HG02970 (cell line): ENCODE results near the gene ETV6.

ENCODE experiments used
- ATAC-seq: cut with Tn5 transposase; IDR thresholded peaks from one replicate; pipeline ENCODE4 v1.9.1; 2021; ENCODE audit warnings: mild to moderate bottlenecking, moderate library complexity, moderate number of reproducible peaks; ENCODE audit not compliant: unreplicated experiment, low FRiP score

Gene ETV6

DNA sequence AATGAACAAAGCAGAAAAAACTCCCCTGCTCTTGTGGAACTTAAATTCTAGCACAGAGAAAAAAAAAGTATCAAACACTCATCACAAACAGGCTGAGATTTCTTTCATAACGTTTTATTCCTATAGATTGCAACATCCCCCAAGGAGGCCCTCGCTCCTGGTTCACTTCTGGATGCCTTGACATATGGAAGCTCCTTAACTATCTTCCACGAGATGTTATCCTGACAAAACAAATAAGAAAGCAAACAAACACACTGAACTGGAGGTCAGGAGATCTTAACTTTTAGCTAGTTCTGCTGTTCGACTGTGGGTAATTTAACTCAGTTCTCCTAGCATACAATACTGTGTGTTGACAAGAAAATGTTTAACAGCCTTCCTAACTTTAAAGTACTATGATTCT, 104.8 kb downstream of the ETV6 start:
- no peak for ATAC-seq

DNA sequence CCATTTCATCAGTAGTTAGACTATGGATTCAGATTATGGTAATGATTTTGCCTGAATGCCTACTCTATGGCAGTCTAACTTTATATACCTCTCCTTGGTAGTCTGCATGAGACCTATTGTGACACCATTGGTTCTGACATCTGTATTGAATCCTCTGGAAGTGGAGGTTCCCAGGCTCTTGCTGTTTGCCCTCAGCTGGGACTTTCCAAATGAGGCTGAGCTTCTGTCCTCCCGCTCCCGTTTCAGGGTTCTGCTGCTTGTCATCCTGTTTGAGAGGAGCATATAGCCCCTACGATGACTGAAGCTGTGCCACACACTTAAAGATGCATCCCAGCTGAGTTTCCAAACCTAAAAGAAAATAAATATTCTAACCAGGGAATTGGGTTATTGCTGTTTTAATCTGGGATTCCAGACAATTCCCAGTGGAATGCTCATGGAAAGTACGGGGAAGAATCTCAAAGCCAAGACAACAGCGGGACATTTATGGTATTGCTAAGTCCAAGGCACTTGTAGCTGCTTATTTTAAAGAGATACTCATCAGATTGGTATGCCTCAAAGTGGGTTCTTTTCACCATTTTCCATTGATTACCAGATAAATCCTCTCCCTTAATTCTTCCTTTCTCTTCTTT, 105.9 kb downstream of the ETV6 start:
- ATAC-seq: no peak

DNA sequence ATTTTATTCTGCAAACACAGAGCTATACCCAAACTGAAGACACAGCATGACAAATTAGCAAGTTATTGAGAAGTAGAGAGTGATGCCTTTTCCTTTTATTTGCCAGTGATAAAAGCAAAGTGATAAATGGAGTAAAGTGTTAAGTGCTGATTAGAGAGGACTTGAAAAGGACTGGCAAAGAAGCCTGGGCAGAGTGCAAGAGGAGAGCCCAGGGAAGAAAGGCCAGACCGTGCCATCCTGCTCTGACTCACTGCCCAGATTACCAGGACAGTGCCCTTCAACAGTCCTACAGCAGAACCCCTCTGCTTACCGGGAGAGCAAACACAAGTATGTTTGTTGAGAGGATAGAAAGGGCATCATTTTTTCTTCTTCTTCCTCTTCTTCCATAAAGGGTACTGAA, 106.5 kb downstream of the ETV6 start:
- no peak for ATAC-seq

GRCh38 chr12:11756523-11756922, 107.0 kb downstream of the ETV6 start:
- ATAC-seq: no peak

DNA sequence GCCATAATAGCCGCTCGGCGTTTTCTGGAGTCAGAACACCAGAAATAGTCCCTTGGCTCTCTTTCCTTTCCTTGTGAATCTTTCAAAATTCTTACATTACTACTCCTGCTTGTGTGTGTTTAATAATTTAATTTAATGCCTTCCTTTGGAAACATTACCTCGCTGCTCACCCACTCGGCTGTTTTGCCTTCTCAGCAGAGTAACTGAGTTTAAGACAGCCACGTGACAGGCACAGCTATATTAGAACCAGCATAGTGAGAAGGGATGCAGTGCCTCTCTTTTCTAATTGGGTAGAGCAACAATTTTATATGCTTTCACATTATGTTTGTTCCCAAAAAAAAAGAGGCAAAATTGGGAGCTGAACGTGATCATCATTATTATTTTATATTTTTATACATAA, 107.6 kb downstream of the ETV6 start:
- no peak for ATAC-seq

- ATAC-seq: no peak
Observed at GRCh38 chr12:11757531-11757930, 108.1 kb downstream of the ETV6 start.

DNA sequence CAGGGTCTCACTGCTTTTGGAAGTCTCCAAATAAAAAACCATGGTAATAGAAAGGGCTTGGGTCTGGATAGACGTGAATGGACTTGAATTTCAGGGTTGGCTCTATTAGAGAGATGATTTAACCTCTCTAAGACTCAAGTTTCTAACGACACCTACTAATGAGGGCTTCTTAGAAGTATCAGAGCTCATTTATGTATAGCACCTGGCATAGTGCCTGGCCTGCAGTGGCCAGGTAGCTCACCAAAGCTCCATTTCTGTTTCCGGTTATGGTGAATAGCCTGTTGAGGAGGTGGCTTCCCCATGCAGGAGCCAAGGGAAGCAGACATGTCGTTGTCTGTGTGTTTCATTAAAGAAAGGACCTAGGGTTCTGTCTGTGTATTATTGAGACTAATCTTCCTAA, 108.6 kb downstream of the ETV6 start:
- ATAC-seq: no peak

DNA sequence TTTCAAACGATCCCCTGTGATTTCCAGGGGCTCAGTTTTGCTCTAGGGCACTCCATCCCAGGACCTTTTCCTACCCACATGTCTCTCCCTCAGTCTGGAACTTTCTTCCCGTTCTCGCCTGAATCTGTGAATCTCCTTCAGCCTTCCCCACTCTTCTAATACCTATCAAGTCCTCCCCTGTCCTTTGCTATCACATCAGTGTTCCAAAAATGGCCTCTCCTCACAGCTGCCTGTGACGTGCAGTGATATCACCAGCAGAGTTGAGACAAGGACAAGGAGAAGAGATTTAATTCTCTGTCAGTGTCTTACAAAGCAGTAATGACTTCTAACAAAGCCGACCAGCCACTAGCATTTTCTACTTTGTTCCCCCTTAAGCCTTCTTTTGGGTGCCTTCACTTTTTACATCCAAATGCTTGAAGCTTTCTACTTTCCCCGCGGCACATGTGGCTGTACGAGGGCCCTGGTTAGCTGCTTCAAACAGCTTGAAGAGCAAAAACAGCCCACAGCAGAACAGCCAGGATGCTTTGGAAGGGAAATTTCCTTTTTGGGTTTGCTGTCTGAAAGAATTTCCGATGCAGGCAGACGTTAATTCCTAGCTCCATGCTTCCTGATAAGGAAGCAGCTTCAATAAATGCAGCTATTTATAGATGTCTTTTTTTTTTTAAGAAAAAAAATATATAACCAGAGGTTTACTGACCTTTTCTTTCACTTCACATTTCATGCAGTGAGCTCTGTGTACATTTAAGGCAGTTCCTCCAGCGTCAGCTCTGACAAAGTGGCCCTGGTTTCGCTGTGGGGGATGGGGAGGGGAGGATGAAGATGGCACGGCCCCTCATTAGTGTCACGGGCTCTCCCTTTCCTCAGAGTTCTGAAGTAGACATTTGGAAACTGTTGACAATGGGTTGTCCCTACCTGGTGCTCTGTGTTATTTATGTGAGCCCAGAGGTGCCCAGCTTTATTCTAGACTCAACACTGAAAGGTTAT, 109.3 kb downstream of the ETV6 start:
- no peak for ATAC-seq

- no peak for ATAC-seq
Observed at GRCh38 chr12:11759494-11759878, 110.0 kb downstream of the ETV6 start.

GRCh38 chr12:11759899-11760298, 110.4 kb downstream of the ETV6 start:
- ATAC-seq: no peak

GRCh38 chr12:11761869-11762567, 112.5 kb downstream of the ETV6 start:
- peak; percentile 38 for ATAC-seq

- no peak for ATAC-seq
Observed at GRCh38 chr12:11762723-11763326, 113.4 kb downstream of the ETV6 start.

DNA sequence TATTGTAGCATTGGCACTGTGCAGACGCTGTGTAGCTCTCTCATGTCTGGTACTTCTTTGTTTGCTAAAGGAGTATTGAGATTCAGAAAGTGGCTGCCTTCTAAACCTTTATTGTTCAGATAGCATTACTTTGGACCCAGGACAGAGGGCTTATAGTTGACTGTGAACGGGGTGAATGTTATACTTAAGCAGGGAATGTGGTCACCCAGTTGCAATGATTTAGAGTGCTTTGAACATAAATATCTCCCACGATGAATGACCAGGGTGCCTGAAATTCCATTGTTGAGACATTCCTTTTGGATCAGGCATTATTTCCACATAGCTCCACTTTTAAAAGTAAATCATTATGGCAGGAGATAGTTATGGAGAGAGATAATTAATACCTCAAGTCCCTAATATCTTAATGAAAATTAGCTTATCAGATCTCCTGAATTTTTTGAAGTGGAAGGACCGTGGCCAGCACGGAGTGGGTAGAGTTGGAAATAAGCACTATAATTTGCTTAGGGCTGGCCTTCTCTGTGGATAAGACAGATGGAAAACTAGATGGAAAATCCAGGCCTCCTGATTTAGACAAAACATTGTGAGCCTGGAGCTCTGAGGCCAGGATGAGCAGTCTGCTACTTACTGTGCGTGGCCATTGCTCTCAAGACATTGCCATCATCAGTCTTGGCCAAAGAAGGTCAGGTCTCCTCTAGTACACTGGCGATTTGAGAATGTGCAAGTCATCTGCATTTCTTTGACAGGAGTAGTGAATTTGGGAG, 114.5 kb downstream of the ETV6 start:
- ATAC-seq: no peak

- no peak for ATAC-seq
Observed at GRCh38 chr12:11764837-11765236, 115.4 kb downstream of the ETV6 start.

- no peak for ATAC-seq
Observed at GRCh38 chr12:11765421-11765816, 115.9 kb downstream of the ETV6 start.

DNA sequence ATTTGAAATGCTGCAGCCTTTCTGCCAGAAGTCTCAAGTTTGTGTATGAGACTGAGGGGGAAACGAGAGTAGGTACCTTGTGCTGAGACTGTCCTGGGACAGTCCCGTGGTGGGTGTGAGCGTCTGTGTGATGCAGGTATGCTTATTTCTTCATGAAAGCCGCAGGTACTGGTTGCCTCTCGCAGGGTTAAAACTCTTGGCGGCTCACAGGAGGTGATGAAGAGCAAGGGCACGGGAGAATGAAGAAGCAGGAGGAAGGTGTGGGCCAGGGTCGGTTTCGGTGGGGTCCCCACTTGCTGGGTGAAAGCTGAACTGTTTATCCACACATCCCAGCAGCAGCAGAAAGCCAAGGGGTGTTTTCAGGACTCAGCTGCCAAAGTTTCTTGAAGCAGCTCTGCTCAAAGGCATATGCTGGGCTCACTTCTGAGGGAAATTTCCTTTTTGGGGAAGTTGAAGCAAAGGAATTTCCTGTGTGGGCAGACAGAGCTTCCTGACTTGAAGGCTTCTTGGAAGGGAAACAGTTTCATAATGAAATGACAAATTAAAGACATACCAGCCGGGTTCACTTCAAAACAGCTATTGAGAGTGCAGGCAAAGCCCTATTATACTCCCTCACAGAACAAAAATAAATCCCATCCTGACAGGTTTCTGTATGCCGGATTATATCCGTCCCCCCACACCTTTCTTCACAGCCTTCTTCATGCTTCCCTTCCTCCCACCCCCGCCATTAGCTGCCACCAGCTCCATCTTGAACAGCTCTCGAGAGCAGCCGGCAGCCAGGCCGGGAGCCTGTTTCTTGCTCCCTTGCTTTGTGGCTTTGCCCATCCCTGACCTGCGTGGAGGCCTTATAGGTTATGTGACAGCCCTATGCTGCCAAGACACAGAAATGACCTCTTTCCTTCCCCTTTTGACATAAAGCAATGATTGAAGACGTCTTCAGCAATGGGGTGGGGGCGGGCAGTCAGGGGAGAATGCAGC, 116.6 kb downstream of the ETV6 start:
- peak; percentile 54 for ATAC-seq

DNA sequence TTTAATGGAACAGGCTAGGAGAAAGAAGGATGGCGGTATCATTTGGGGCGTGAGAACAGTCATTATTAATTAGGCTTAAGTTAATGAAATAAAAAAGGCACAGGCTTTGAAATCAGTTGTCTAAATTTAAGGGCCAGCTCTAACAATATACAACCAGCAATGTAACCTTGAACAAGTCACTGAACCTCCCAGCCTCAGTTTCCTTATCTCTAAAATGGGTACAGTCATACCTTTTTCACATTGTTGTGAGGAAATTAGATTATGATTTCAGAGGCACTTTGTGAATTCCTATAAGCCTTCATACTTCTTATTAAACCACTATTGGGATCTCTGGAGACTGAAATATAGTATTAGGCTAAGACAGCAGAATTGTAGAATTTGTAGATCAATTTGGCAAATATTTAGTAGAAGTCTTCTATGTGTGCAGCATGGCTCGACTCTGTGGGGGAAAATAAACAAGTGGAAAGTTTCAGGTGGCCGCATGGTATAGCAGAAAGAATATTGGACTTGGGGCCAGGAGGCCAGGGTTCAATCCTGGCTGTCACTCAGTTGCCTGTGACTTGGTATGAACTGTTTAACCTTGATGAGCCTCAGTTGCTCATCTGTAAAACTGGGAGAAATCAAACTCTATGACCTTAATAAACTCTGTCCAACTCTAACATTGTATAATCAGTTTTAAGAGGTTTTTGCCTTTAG, 117.7 kb downstream of the ETV6 start:
- no peak for ATAC-seq

GRCh38 chr12:11767798-11768197, 118.3 kb downstream of the ETV6 start:
- ATAC-seq: no peak
